Measurements from ENCODE around the gene OSBPL1A. TPM values are rescaled to one million over a fixed set of nuclear protein-coding genes. Genes with fewer than 3 reads are reported as not detected.
A peak's percentile ranks its signal among the peaks of the same experiment; 100 is the strongest.

The OSBPL1A gene
- total and polyA plus RNA-seq, 2 of the 8 experiments (the other 6 are each of a cell fraction or from before 2014, with no cell fraction given): 53.2 to 74.9 TPM

GRCh38 chr18:24177499-24178133 lies 220.0 kb downstream of the OSBPL1A start:
- Histone ChIP-seq H3K79me1 (ENCODE audit: low read depth, low read length) (no peaks in the 10 kb centered on the region; the same call in 1 of the 2 replicates), H3K9ac (replicated peaks in 1 of 4; ENCODE audit: extremely low read depth in 1 of 4, low read depth in 3 of 4, low read length in 3 of 4) (no peak overlapping the region), H4K8ac (ENCODE audit: extremely low read depth, insufficient read depth, low read length) (no peak overlapping the region), H3K79me2 (ENCODE audit: control insufficient read depth in 1 of 2, insufficient read depth in 2 of 2, low read length in 2 of 2) (peaks cover 0 to 3% of the 10 kb centered on the region in 2 experiments; a peak in 1 of 4 replicates), H2BK120ac (replicated peaks; ENCODE audit: low read depth, low read length) (no peak overlapping the region), H3K36me3 (ENCODE audit: control insufficient read depth in 2 of 4, insufficient read depth in 4 of 4, low read length in 3 of 4) (peaks cover 0 to 14% (median 9%) of the 10 kb centered on the region in 4 experiments; a peak in 5 of 8 replicates), H3K56ac (replicated peaks; ENCODE audit: insufficient read length, low read depth, low read length) (no peak overlapping the region), H2AFZ (ENCODE audit: low read length) (no peak overlapping the region), H3K27me3 (replicated peaks in 1 of 4; ENCODE audit: control insufficient read depth in 3 of 4, extremely low read depth in 1 of 4, insufficient read depth in 3 of 4, low read length in 3 of 4) (no peaks in the 10 kb centered on the region), H3K4me2 (ENCODE audit: insufficient read depth in 1 of 2, low read depth in 2 of 2, low read length in 2 of 2) (no peak overlapping the region), H3K18ac (ENCODE audit: extremely low read depth, low read length) (no peak overlapping the region), H2AK5ac (ENCODE audit: low read depth, low read length) (no peak overlapping the region), H2BK20ac (ENCODE audit: low read length) (no peak overlapping the region), H4K20me1 (replicated peaks in 1 of 2; ENCODE audit: control insufficient read depth in 1 of 2, insufficient read depth in 2 of 2, low read length in 2 of 2) (peaks cover 1 to 2% of the 10 kb centered on the region in 2 experiments), H2BK12ac (ENCODE audit: low read depth, low read length) (no peak overlapping the region), H3K23me2 (ENCODE audit: low read depth, low read length) (no peaks in the 10 kb centered on the region), H2BK15ac (ENCODE audit: low read length) (no peak overlapping the region), H4K5ac (ENCODE audit: insufficient read length, low read depth, low read length) (no peak overlapping the region), H3K4me1 (replicated peaks in 1 of 4; ENCODE audit: control insufficient read depth in 3 of 4, insufficient read depth in 4 of 4, low read length in 3 of 4) (peaks cover 0 to 6% (median 0%) of the 10 kb centered on the region in 4 experiments; a peak in 1 of 7 replicates), H3K27ac (ENCODE audit: low read depth, low read length) (no peak overlapping the region), H2BK5ac (ENCODE audit: low read depth, low read length) (no peak overlapping the region), H3K14ac (ENCODE audit: insufficient read length) (no peak overlapping the region), H3K4ac (replicated peaks; ENCODE audit: insufficient read length, low read depth, low read length) (no peak overlapping the region), H3K23ac (ENCODE audit: insufficient read length) (no peak overlapping the region), H3K9me3 (ENCODE audit: insufficient read depth in 2 of 2, low read depth in 1 of 2, low read length in 1 of 2) (no peaks in the 10 kb centered on the region), H4K91ac (replicated peaks; ENCODE audit: insufficient read length, low read length) (no peak overlapping the region), H3K4me3 (ENCODE audit: extremely low read depth in 1 of 4, insufficient read depth in 2 of 4, low read depth in 3 of 4, low read length in 4 of 4) (no peak overlapping the region)
- POLR2A ChIA-PET (ENCODE audit: partially characterized antibody): interaction anchor here (0.7 to 1.4 kb wide), 2 partner anchors 25 to 39 kb away, joined by 3 to 6 read pairs; partner anchors contain the start of gene CABYR
- WGBS, 2 experiments (ENCODE audit: extremely low coverage in 1 of 2, insufficient coverage in 1 of 2, insufficient read length in 1 of 2, insufficient replicate concordance in 2 of 2, low coverage in 1 of 2, low lambda C conversion rate in 2 of 2, missing lambda C conversion rate in 1 of 2): 94% methylated on average over 5 of the region's 5 CpGs; no CpG with 5 or more reads in 1 of the 2 experiments
- CTCF ChIA-PET (ENCODE audit: partially characterized antibody): interaction anchor here (0.6 to 3.5 kb wide), 26 partner anchors 11 to 311 kb away, joined by 3 to 29 read pairs (median 4); partner anchors contain the start of gene CABYR
- FAIRE-seq (peak; percentile 45), DNase-seq (ENCODE audit: low read depth in 1 of 2, low spot score in 2 of 2) (no peak)
- TF ChIP-seq ZNF274 (IDR thresholded peaks at IDR 0.05; ENCODE audit: borderline replicate concordance, extremely low read depth, low read length): no peak
- TF ChIP-seq MAFK (IDR thresholded peaks at IDR 0.05; ENCODE audit: low read depth, low read length): no peak
